Measurements from ENCODE around the gene FAM83E. TPM values are rescaled to one million over a fixed set of nuclear protein-coding genes. Genes with fewer than 3 reads are reported as not detected.

Gene FAM83E
- total and polyA plus RNA-seq, 10 of the 15 experiments (the other 5 are each of a cell fraction or from before 2014, with no cell fraction given), result 0.14 to 2.5 (median 0.33) TPM; not detected in 4

- TF ChIP-seq RAD21 (IDR thresholded peaks at IDR 0.05; ENCODE audit: insufficient read depth, low read depth, low read length) (no peak), HDAC6 (IDR thresholded peaks at IDR 0.05; ENCODE audit: unreplicated experiment) (no peak), YY1 (IDR thresholded peaks at IDR 0.05; ENCODE audit: low read depth, low read length) (no peak)
These were observed 30.7 kb upstream of the FAM83E start (continued) for GRCh38 chr19:48645620-48646000.

- peak overlapping the region; percentile 37; the same call in 1 of the 2 replicates for H3K9ac ChIP-seq (ENCODE audit: control insufficient read depth, insufficient read depth, low read length)
- no peaks in the 10 kb centered on the region for H3K27me3 ChIP-seq (replicated peaks in 1 of 2; ENCODE audit: control insufficient read depth in 2 of 2, insufficient read depth in 2 of 2, low read length in 1 of 2)
- H3K4me3 ChIP-seq, result peak overlapping the region; percentile 91
- no peaks in the 10 kb centered on the region for H3K9me3 ChIP-seq (replicated peaks; ENCODE audit: control insufficient read depth, insufficient read depth, low read length)
- H3K36me3 ChIP-seq (ENCODE audit: control insufficient read depth in 2 of 2, insufficient read depth in 2 of 2, low read length in 1 of 2), result no peaks in the 10 kb centered on the region
- no peak overlapping the region for H3K27ac ChIP-seq (ENCODE audit: control insufficient read depth, insufficient read depth)
- intact Hi-C loops (cut with micrococcal nuclease; ENCODE audit: unreplicated experiment) (loop anchor here (5.0 kb wide), 1 partner anchor 192 kb away; the partner anchor contains the start of gene HSD17B14), in situ Hi-C loops (cut with MboI) (loop anchor here (5.0 to 25.0 kb wide), 2 partner anchors 192 to 1242 kb away; partner anchors contain the start of genes AKT1S1, HSD17B14, IL4I1 and TBC1D17)
- SMC1A ChIA-PET (ENCODE audit: uncharacterized antibody, unreplicated experiment), result interaction anchor here (0.7 to 2.4 kb wide), 14 partner anchors 7 to 348 kb away, joined by 3 to 13 read pairs (median 4); partner anchors contain the start of genes DBP, GYS1 and RUVBL2
- 1% methylated on average over 25 of the region's 25 CpGs for WGBS (ENCODE audit: insufficient coverage, insufficient replicate concordance, low lambda C conversion rate, missing lambda C conversion rate)
- H3K79me2 ChIP-seq (ENCODE audit: control insufficient read depth, insufficient read depth, low read length), result no peaks in the 10 kb centered on the region
- peaks cover 20% of the 10 kb centered on the region for H3K4me1 ChIP-seq (ENCODE audit: control insufficient read depth, insufficient read depth, low read length)
- POLR2A ChIA-PET, result interaction anchor here (0.6 to 2.0 kb wide), 12 partner anchors 10 to 325 kb away, joined by 3 to 15 read pairs (median 4); partner anchors contain the start of genes PPP1R15A, RPL18 and SPHK2
- CTCF ChIA-PET, result interaction anchor here (0.6 to 3.6 kb wide), 23 partner anchors 7 to 355 kb away, joined by 3 to 31 read pairs (median 5); partner anchors contain the start of genes GYS1, HSD17B14, RPL18 and RUVBL2
- ATAC-seq (peak; percentile 78), FAIRE-seq (peak; percentile 73), DNase-seq (ENCODE audit: low read depth, low spot score) (no peak)
- peak overlapping the region; percentile 88 for H2AFZ ChIP-seq (ENCODE audit: control insufficient read depth, low read depth, low read length)
- RAD21 ChIA-PET (ENCODE audit: unreplicated experiment), result interaction anchor here (0.5 to 2.1 kb wide), 26 partner anchors 11 to 1122 kb away, joined by 3 to 18 read pairs (median 4); partner anchors contain the start of genes AP2A1, GYS1, HSD17B14 and RPL18
- BruUV-seq (replicated peaks), result no TSS peak
- no peaks in the 10 kb centered on the region for H4K20me1 ChIP-seq (ENCODE audit: control insufficient read depth, insufficient read depth)
- peak overlapping the region; percentile 97 for H3K4me2 ChIP-seq (ENCODE audit: control insufficient read depth, insufficient read depth)
- no peak for TF ChIP-seq E2F4 (IDR thresholded peaks at IDR 0.05; ENCODE audit: low read depth, low read length)
- TF ChIP-seq IRF5 (IDR thresholded peaks at IDR 0.05; ENCODE audit: borderline replicate concordance), result no peak
- TF ChIP-seq RELA (IDR thresholded peaks at IDR 0.05; ENCODE audit: borderline replicate concordance, partially characterized antibody), result peak; percentile 54
- TF ChIP-seq YBX1 (IDR thresholded peaks at IDR 0.05), result no peak
- TF ChIP-seq HCFC1 (IDR thresholded peaks at IDR 0.05; ENCODE audit: low read length), result peak; percentile 99
- TF ChIP-seq HDGF (IDR thresholded peaks at IDR 0.05), result no peak
- TF ChIP-seq BCLAF1 (IDR thresholded peaks at IDR 0.05), result no peak
- no peak for TF ChIP-seq ZNF24 (IDR thresholded peaks at IDR 0.05)
- TF ChIP-seq TARDBP (IDR thresholded peaks at IDR 0.05; ENCODE audit: borderline replicate concordance), result peak; percentile 95
- no peak; the same call in 1 of the 2 replicates for TF ChIP-seq EED (IDR thresholded peaks at IDR 0.05; ENCODE audit: low read depth)
- no peak for TF ChIP-seq RAD21 (IDR thresholded peaks at IDR 0.05; ENCODE audit: insufficient read depth, low read depth, low read length)
- TF ChIP-seq SREBF2 (IDR thresholded peaks at IDR 0.05; ENCODE audit: low read length), result 0 out of 2 replicates have a peak, but pooled peaks have one; percentile 27
- peak; percentile 73; the same call in 1 of the 2 replicates for TF ChIP-seq YY1 (IDR thresholded peaks at IDR 0.05; ENCODE audit: low read depth, low read length)
- TF ChIP-seq NFYA (IDR thresholded peaks at IDR 0.05; ENCODE audit: borderline replicate concordance, low read depth, low read length), result no peak
- peak; percentile 84 for TF ChIP-seq SREBF1 (IDR thresholded peaks at IDR 0.05; ENCODE audit: low read length)
These were observed 30.2 kb upstream of the FAM83E start for GRCh38 chr19:48644839-48645619.

All from GM12878 (cell line).